HCT116 (cell line): ENCODE results near the gene HYI. TPM values are rescaled to one million over a fixed set of nuclear protein-coding genes. Genes with fewer than 3 reads are reported as not detected.

ENCODE experiments used
- ATAC-seq: fragments of 200-7000 bp; cut with Tn5 transposase; 2 replicates; pipeline ENCODE4 v1.9.1; 2020; ENCODE audit warnings: mild to moderate bottlenecking, moderate library complexity
- BruUV-seq: library from RNA; stranded (reverse); fragments of 400-500 nt; replicated peaks from 2 replicates; lab custom pipeline; 2021; lab: Mats Ljungman, UMichigan
- CTCF ChIA-PET: fragments of 300-600 bp; sonication (Branson Sonifier 250); formaldehyde crosslinking; loops from one replicate; lab custom pipeline; 2021; ENCODE audit warnings: antibody characterized with exemption; lab: Charles Lee
- POLR2A ChIA-PET: fragments of 300-600, 350-600 bp; sonication (Branson Sonifier 250); formaldehyde crosslinking; loops from one replicate; lab custom pipeline; 2021; ENCODE audit warnings: antibody characterized with exemption; lab: Charles Lee
- RAD21 ChIA-PET, 2 experiments: fragments of 300-600 bp; sonication (Branson Sonifier 250); formaldehyde crosslinking; loops; one replicate each; lab custom pipeline; 2023; ENCODE audit warnings: low total read pairs in 2 of 2; ENCODE audit not compliant: uncharacterized antibody in 2 of 2, unreplicated experiment in 2 of 2, low non-redundant PET in 1 of 2; lab: Charles Lee
- DNase-seq: peaks from one replicate; pipeline ENCODE4 v3.0.0-alpha.2; 2010; ENCODE audit warnings: low read depth, low spot score
- H2AFZ ChIP-seq: fragments of 200-600 bp; shearing (Covaris generic), sonication (generic); 2 replicates; pipeline ENCODE4 v1.6.1; 2017; ENCODE audit warnings: low read depth, mixed run types, mixed read lengths, antibody characterized with exemption, low read length; ENCODE audit not compliant: poor library complexity, severe bottlenecking
- H3K27ac ChIP-seq: 2 replicates; pipeline ENCODE4 v1.5.1; 2012; ENCODE audit warnings: low read depth, low read length
- H3K27me3 ChIP-seq: fragments of 200-600 bp; sonication (generic); 2 replicates; pipeline ENCODE4 v1.6.1; 2016; ENCODE audit warnings: mixed run types, low read length, mixed read lengths; ENCODE audit not compliant: insufficient read depth
- H3K36me3 ChIP-seq, 2 experiments: fragments of 200-500 bp in 1 of 2; fragments of 200-600 bp in 1 of 2; sonication (Bioruptor generic) in 1 of 2; sonication (generic) in 1 of 2; 2 replicates each; pipeline versions ENCODE4 v1.5.1 to v1.6.1; 2014 to 2016; ENCODE audit warnings: low read length in 2 of 2, inconsistent platforms in 1 of 2, mixed read lengths in 1 of 2, mixed run types in 1 of 2; ENCODE audit not compliant: insufficient read depth in 2 of 2, control insufficient read depth in 1 of 2
- H3K4me1 ChIP-seq, 2 experiments: fragments of 200-600 bp in 1 of 2; sonication (generic) in 1 of 2; 2 replicates each; pipeline versions ENCODE4 v1.5.1 to v1.6.1; 2012 to 2017; ENCODE audit warnings: low read length in 2 of 2, inconsistent platforms in 1 of 2, mild to moderate bottlenecking in 1 of 2, mixed read lengths in 1 of 2, mixed run types in 1 of 2, moderate library complexity in 1 of 2; ENCODE audit not compliant: insufficient read depth in 2 of 2, control insufficient read depth in 1 of 2
- H3K4me2 ChIP-seq: fragments of 200-600 bp; sonication (generic); 2 replicates; pipeline ENCODE4 v1.6.1; 2017; ENCODE audit warnings: mixed run types, low read length, mixed read lengths
- H3K4me3 ChIP-seq, 2 experiments: fragments of 200-600 bp in 1 of 2; sonication (generic) in 1 of 2; replicated peaks in 1 of 2; 2 replicates each; pipeline ENCODE4 v1.5.1; 2011 to 2016; ENCODE audit warnings: low read length in 2 of 2, control low read depth in 1 of 2, low read depth in 1 of 2, mild to moderate bottlenecking in 1 of 2, mixed read lengths in 1 of 2, mixed run types in 1 of 2
- H3K79me2 ChIP-seq: fragments of 200-600 bp; sonication (generic); 2 replicates; pipeline ENCODE4 v1.6.1; 2017; ENCODE audit warnings: mild to moderate bottlenecking, mixed run types, low read length, moderate library complexity, mixed read lengths; ENCODE audit not compliant: insufficient read depth
- H3K9ac ChIP-seq: fragments of 200-600 bp; sonication (generic); 2 replicates; pipeline ENCODE4 v1.6.1; 2016; ENCODE audit warnings: low read length, mixed read lengths
- H3K9me2 ChIP-seq: fragments of 200-600 bp; sonication (generic), shearing (Covaris generic); 2 replicates; pipeline ENCODE4 v1.6.1; 2017; ENCODE audit warnings: mixed run types, mild to moderate bottlenecking, moderate library complexity; ENCODE audit not compliant: insufficient read depth
- H3K9me3 ChIP-seq, 2 experiments: fragments of 200-500 bp in 1 of 2; fragments of 200-600 bp in 1 of 2; sonication (Bioruptor generic) in 1 of 2; sonication (generic) in 1 of 2; 2 replicates each; pipeline ENCODE4 v1.6.1; 2014 to 2017; ENCODE audit warnings: low read length in 2 of 2, mixed read lengths in 2 of 2, inconsistent platforms in 1 of 2, low read depth in 1 of 2, mild to moderate bottlenecking in 1 of 2, mixed run types in 1 of 2, moderate library complexity in 1 of 2; ENCODE audit not compliant: control insufficient read depth in 1 of 2, insufficient read depth in 1 of 2
- H4K20me1 ChIP-seq: fragments of 200-600 bp; sonication (generic), shearing (Covaris generic); 2 replicates; pipeline ENCODE4 v1.6.1; 2017; ENCODE audit warnings: mixed run types, mild to moderate bottlenecking, moderate library complexity; ENCODE audit not compliant: insufficient read depth
- CBX3 ChIP-seq: IDR thresholded peaks from 2 replicates; pipeline ENCODE4 v1.6.1; 2012; ENCODE audit warnings: low read depth
- CEBPB ChIP-seq: IDR thresholded peaks from 2 replicates; pipeline ENCODE4 v1.6.1; 2012; ENCODE audit warnings: low read depth
- CTCF ChIP-seq, 3 experiments: fragments of 200-600 bp in 1 of 3; sonication (generic) in 1 of 3; IDR thresholded peaks in 2 of 3; conservative IDR thresholded peaks in 1 of 3; 2 replicates each; pipeline ENCODE4 v1.5.1; 2012 to 2017; ENCODE audit warnings: low read depth in 2 of 3, low read length in 2 of 3, antibody characterized with exemption in 1 of 3, borderline replicate concordance in 1 of 3, control low read depth in 1 of 3, mild to moderate bottlenecking in 1 of 3, mixed read lengths in 1 of 3, mixed run types in 1 of 3, moderate library complexity in 1 of 3; ENCODE audit not compliant: insufficient read depth in 1 of 3
- EGR1 ChIP-seq: IDR thresholded peaks from 2 replicates; pipeline ENCODE4 v1.6.1; 2012; ENCODE audit warnings: low read depth
- FOSL1 ChIP-seq: IDR thresholded peaks from 2 replicates; pipeline ENCODE4 v1.6.1; 2012; ENCODE audit warnings: low read depth
- JUND ChIP-seq: IDR thresholded peaks from 2 replicates; pipeline ENCODE4 v1.6.1; 2012
- MAX ChIP-seq: IDR thresholded peaks from 2 replicates; pipeline ENCODE4 v1.6.1; 2012
- POLR2A ChIP-seq: IDR thresholded peaks from 2 replicates; pipeline ENCODE4 v1.7.0; 2011; ENCODE audit warnings: borderline replicate concordance; ENCODE audit not compliant: insufficient read depth, insufficient read length; ENCODE audit errors: extremely low read depth
- RAD21 ChIP-seq: IDR thresholded peaks from 2 replicates; pipeline ENCODE4 v1.6.1; 2012; ENCODE audit warnings: low read depth, mild to moderate bottlenecking
- SIN3A ChIP-seq: IDR thresholded peaks from 2 replicates; pipeline ENCODE4 v1.6.1; 2012; ENCODE audit warnings: low read depth
- SRF ChIP-seq: IDR thresholded peaks from 2 replicates; pipeline ENCODE4 v1.6.1; 2012; ENCODE audit warnings: low read depth
- YY1 ChIP-seq: IDR thresholded peaks from 2 replicates; pipeline ENCODE4 v1.6.1; 2011; ENCODE audit warnings: low read length, low read depth, moderate library complexity, mild to moderate bottlenecking; ENCODE audit not compliant: insufficient replicate concordance; ENCODE audit errors: extremely low read depth
- ZFX ChIP-seq: fragments of 450-650 bp; IDR thresholded peaks from 2 replicates; pipeline ENCODE4 v1.6.1; 2017
- intact Hi-C: fragments of 100-400 bp; cut with micrococcal nuclease; formaldehyde crosslinking; loops from 2 replicates; pipeline ENCODE4 v1.10.0; 2022
- total RNA-seq: library from RNA; stranded (reverse); gene quantifications from one replicate; pipeline ENCODE4 v1.2.1, GENCODE V29; 2021; ENCODE audit not compliant: unreplicated experiment

HYI gene
- total RNA-seq, 1 experiment from 2014 or later = 13.9 TPM

- Histone ChIP-seq H3K4me2 (no peak overlapping the region), H3K9me2 (no peaks in the 10 kb centered on the region), H3K9me3 (no peaks in the 10 kb centered on the region), H2AFZ (no peak overlapping the region), H3K36me3 (peaks cover 4 to 17% of the 10 kb centered on the region in 2 experiments; a peak in 3 of 4 replicates), H3K79me2 (no peaks in the 10 kb centered on the region), H3K9ac (no peak overlapping the region), H3K27me3 (no peaks in the 10 kb centered on the region), H3K27ac (no peak overlapping the region), H3K4me1 (no peaks in the 10 kb centered on the region), H4K20me1 (no peaks in the 10 kb centered on the region), H3K4me3 (no peak overlapping the region)
- intact Hi-C loops = no loop called here
- ChIA-PET POLR2A (no interaction called here), CTCF (no interaction called here), RAD21 (no interaction called here)
- ATAC-seq (no peak), DNase-seq (no peak)
- TF ChIP-seq YY1 = no peak
- no peak for TF ChIP-seq CBX3
- TF ChIP-seq RAD21 = no peak
- no peak for TF ChIP-seq ZFX
- TF ChIP-seq EGR1 = no peak
- no peak for TF ChIP-seq SIN3A
- TF ChIP-seq JUND = no peak
- TF ChIP-seq MAX = no peak
- TF ChIP-seq FOSL1 = no peak
- no peak for TF ChIP-seq CEBPB
- TF ChIP-seq SRF = no peak
- no peak for TF ChIP-seq CTCF (IDR thresholded peaks at IDR 0.05 in 2 of 3, conservative IDR thresholded peaks at IDR 0.05 in 1 of 3; ENCODE audit: borderline replicate concordance in 1 of 3, insufficient read depth in 1 of 3, low read depth in 2 of 3, low read length in 2 of 3)
- no peak for TF ChIP-seq POLR2A
- no TSS peak for BruUV-seq
Measured at GRCh38 chr1:43436371-43436770, 17.4 kb downstream of the HYI start.
